DOHH2 (cell line): ENCODE data around the gene RAB4B.
"Not testable (repeated sequence)": the region's sequence is repeated elsewhere in the genome, so short reads cannot be mapped to it uniquely, and the experiment has no call there.

Experiments used
- H3F3A ChIP-seq: fragments of 200-600 bp; sonication (generic), shearing (Covaris generic); 2 replicates; pipeline ENCODE4 v1.6.0; 2016; ENCODE audit warnings: antibody characterized with exemption, mild to moderate bottlenecking; ENCODE audit not compliant: control insufficient read depth, insufficient read depth
- H3K27ac ChIP-seq: fragments of 200-600 bp; sonication (generic); 2 replicates; pipeline ENCODE4 v1.5.1; 2014; ENCODE audit warnings: low read depth, mild to moderate bottlenecking, low read length, moderate library complexity
- H3K27me3 ChIP-seq: fragments of 200-600 bp; sonication (generic); 2 replicates; pipeline ENCODE4 v1.6.1; 2014; ENCODE audit warnings: mild to moderate bottlenecking, low read length, mixed read lengths; ENCODE audit not compliant: control insufficient read depth
- H3K36me3 ChIP-seq: fragments of 200-600 bp; sonication (generic); 2 replicates; pipeline ENCODE4 v1.6.1; 2014; ENCODE audit warnings: mild to moderate bottlenecking, low read length, moderate library complexity, mixed read lengths; ENCODE audit not compliant: control insufficient read depth
- H3K4me1 ChIP-seq: fragments of 200-600 bp; sonication (generic); 2 replicates; pipeline ENCODE4 v1.6.1; 2014; ENCODE audit warnings: mild to moderate bottlenecking, low read length, mixed read lengths; ENCODE audit not compliant: control insufficient read depth
- H3K4me2 ChIP-seq: fragments of 200-600 bp; sonication (generic); 2 replicates; pipeline ENCODE4 v1.6.0; 2014; ENCODE audit warnings: mild to moderate bottlenecking, low read length, moderate library complexity
- H3K4me3 ChIP-seq: fragments of 200-600 bp; sonication (generic); 2 replicates; pipeline ENCODE4 v1.5.1; 2014; ENCODE audit warnings: mild to moderate bottlenecking, low read length, mixed read lengths
- H3K79me2 ChIP-seq: fragments of 200-600 bp; sonication (generic); 2 replicates; pipeline ENCODE4 v1.6.1; 2014; ENCODE audit warnings: mild to moderate bottlenecking, low read length, mixed read lengths; ENCODE audit not compliant: control insufficient read depth
- H3K9me2 ChIP-seq: fragments of 200-600 bp; sonication (generic); replicated peaks from 2 replicates; pipeline ENCODE4 v1.6.1; 2014; ENCODE audit warnings: mild to moderate bottlenecking, low read length, mixed read lengths; ENCODE audit not compliant: control insufficient read depth
- H3K9me3 ChIP-seq: fragments of 200-600 bp; sonication (generic); 2 replicates; pipeline ENCODE4 v1.6.1; 2014; ENCODE audit warnings: antibody characterized with exemption, low read length, mixed read lengths; ENCODE audit not compliant: control insufficient read depth, insufficient read depth
- H4K20me1 ChIP-seq: fragments of 200-600 bp; sonication (generic); 2 replicates; pipeline ENCODE4 v1.6.0; 2014; ENCODE audit warnings: low read depth, mild to moderate bottlenecking, antibody characterized with exemption, low read length, moderate library complexity; ENCODE audit not compliant: control insufficient read depth, insufficient read depth
- CTCF ChIP-seq: fragments of 200-600 bp; sonication (generic); IDR thresholded peaks from one replicate; pipeline ENCODE4 v1.5.1; 2014; ENCODE audit warnings: antibody characterized with exemption, mild to moderate bottlenecking, low read depth, low read length; ENCODE audit not compliant: poor library complexity, severe bottlenecking
- EZH2phosphoT487 ChIP-seq: fragments of 200-600 bp; sonication (generic); IDR thresholded peaks from 2 replicates; pipeline ENCODE4 v1.6.1; 2017; ENCODE audit warnings: borderline replicate concordance, mild to moderate bottlenecking, antibody characterized with exemption, low read length, moderate library complexity, mixed read lengths

The RAB4B gene

GRCh38 chr19:40818480-40819399, 40.7 kb downstream of the RAB4B start:
- H3K4me2 ChIP-seq: peak overlapping the region; percentile 63
- peaks cover 27% of the 10 kb centered on the region for H3K4me1 ChIP-seq
- not testable (repeated sequence) for H3K27ac ChIP-seq, H3F3A ChIP-seq, H3K9me2 ChIP-seq, H3K36me3 ChIP-seq, H3K79me2 ChIP-seq, H3K27me3 ChIP-seq, H4K20me1 ChIP-seq, H3K9me3 ChIP-seq
- peak overlapping the region; percentile 58 for H3K4me3 ChIP-seq
- peak; percentile 53 for TF ChIP-seq CTCF

- H3K27me3 ChIP-seq, H3K36me3 ChIP-seq, H3F3A ChIP-seq, H3K9me3 ChIP-seq, H3K4me3 ChIP-seq, H3K9me2 ChIP-seq, H3K27ac ChIP-seq, H3K79me2 ChIP-seq, H4K20me1 ChIP-seq: not testable (repeated sequence)
- H3K4me1 ChIP-seq: peaks cover 27% of the 10 kb centered on the region
- peak; percentile 45 for TF ChIP-seq CTCF
- H3K4me2 ChIP-seq: peak overlapping the region; percentile 41; the same call in 1 of the 2 replicates
Observed at GRCh38 chr19:40819479-40820234, 41.6 kb downstream of the RAB4B start.

GRCh38 chr19:40822161-40822560, 44.1 kb downstream of the RAB4B start:
- Histone ChIP-seq H3K79me2 (no peaks in the 10 kb centered on the region), H3F3A (no peaks in the 10 kb centered on the region), H3K27ac (no peak overlapping the region), H4K20me1 (no peaks in the 10 kb centered on the region), H3K4me1 (peaks cover 23% of the 10 kb centered on the region), H3K36me3 (no peaks in the 10 kb centered on the region), H3K9me3 (no peaks in the 10 kb centered on the region), H3K4me2 (no peak overlapping the region), H3K4me3 (no peak overlapping the region), H3K27me3 (no peaks in the 10 kb centered on the region), H3K9me2 (no peaks in the 10 kb centered on the region)
- no peak for TF ChIP-seq EZH2phosphoT487
- TF ChIP-seq CTCF: no peak

GRCh38 chr19:40822704-40823553, 44.9 kb downstream of the RAB4B start:
- not testable (repeated sequence) for H3K4me2 ChIP-seq, H3K4me3 ChIP-seq, H3K79me2 ChIP-seq, H3K9me2 ChIP-seq, H3F3A ChIP-seq, H4K20me1 ChIP-seq, H3K9me3 ChIP-seq, H3K36me3 ChIP-seq, H3K27ac ChIP-seq, H3K27me3 ChIP-seq
- H3K4me1 ChIP-seq: peaks cover 23% of the 10 kb centered on the region

- H3K4me1 ChIP-seq, H3K27me3 ChIP-seq, H3K9me2 ChIP-seq, H3K9me3 ChIP-seq, H4K20me1 ChIP-seq, H3K27ac ChIP-seq, H3K4me3 ChIP-seq, H3K4me2 ChIP-seq, H3K36me3 ChIP-seq, H3K79me2 ChIP-seq, H3F3A ChIP-seq: not testable (repeated sequence)
Observed at GRCh38 chr19:40824916-40825315, 46.9 kb downstream of the RAB4B start.
